ENCODE data around the gene SMIM17. TPM values are rescaled to one million over a fixed set of nuclear protein-coding genes. Genes with fewer than 3 reads are reported as not detected.

Gene SMIM17
- total and polyA plus RNA-seq, 12 donors = 0.07 to 0.67 (median 0.30) TPM; not detected in 6

DNA sequence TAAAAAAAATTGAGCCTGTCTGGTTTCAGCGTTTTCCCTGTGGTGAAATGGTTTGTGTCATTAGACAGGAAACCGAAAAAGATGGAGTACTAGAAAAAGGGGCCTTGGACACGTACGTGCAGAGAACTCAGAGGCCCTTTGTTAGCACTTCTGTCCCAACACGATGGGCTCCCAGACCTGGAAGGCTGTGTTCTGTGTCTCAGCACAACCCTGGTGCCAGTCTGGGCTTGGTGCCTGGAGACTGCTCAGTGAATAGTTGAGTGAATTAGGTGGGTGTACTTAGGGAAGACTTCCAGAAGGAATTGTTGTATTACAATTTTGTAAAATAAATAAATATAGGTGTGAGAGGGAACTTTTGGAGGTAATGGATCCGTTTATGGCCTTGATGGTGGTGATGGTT lies 39.1 kb upstream of the SMIM17 start:
- Histone ChIP-seq H3K27ac (no peak overlapping the region), H3K4me1 (replicated peaks in 1 of 2) (no peaks in the 10 kb centered on the region), H3K36me3 (replicated peaks in 1 of 2) (no peaks in the 10 kb centered on the region), H3K27me3 (no peaks in the 10 kb centered on the region), H3K4me3 (no peak overlapping the region), H3K9me3 (replicated peaks in 1 of 3) (peaks cover 0 to 2% (median 0%) of the 10 kb centered on the region in 3 donors)
- WGBS, 4 donors = 79 to 88% (median 85%) methylated on average over 6 of the region's 6 CpGs
- DNase-seq = no peak
- TF ChIP-seq, protein P1, sequence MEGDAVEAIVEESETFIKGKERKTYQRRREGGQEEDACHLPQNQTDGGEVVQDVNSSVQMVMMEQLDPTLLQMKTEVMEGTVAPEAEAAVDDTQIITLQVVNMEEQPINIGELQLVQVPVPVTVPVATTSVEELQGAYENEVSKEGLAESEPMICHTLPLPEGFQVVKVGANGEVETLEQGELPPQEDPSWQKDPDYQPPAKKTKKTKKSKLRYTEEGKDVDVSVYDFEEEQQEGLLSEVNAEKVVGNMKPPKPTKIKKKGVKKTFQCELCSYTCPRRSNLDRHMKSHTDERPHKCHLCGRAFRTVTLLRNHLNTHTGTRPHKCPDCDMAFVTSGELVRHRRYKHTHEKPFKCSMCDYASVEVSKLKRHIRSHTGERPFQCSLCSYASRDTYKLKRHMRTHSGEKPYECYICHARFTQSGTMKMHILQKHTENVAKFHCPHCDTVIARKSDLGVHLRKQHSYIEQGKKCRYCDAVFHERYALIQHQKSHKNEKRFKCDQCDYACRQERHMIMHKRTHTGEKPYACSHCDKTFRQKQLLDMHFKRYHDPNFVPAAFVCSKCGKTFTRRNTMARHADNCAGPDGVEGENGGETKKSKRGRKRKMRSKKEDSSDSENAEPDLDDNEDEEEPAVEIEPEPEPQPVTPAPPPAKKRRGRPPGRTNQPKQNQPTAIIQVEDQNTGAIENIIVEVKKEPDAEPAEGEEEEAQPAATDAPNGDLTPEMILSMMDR (IDR thresholded peaks at IDR 0.05) = no peak
- no peak for TF ChIP-seq POLR2A (IDR thresholded peaks at IDR 0.05)
- intact Hi-C loops (cut with DNase I) = no loop called here

DNA sequence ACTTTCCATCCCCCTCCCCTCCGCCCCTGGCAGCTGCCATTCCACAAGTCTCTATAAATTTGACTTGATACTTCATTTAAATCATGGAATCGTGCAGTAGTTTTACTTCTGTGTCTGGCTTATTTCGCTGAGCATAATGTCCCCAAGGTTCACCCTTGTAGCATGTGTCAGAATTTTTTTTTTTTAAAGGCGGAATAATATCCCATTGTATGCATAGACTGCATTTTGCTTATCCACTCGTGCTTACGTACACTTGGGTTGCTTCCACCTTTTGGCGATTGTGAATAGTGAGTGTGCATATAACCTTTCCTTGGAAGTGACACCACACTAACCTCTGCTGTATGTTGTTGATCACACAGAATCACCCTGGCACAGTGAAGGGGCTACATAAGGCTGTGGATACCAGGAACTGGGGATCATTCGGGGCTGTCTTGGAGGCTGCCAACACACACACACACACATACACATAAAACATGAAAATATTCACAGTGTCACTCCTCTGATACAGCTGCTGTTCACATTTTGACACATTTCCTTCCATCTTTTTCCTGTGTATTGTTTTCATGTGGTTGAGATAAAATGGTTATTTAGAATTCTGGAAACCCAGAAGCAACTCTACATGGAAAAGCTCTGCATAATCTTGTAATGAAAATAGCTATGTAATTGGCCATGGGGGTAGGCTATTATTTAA lies 34.5 kb upstream of the SMIM17 start:
- DNase-seq = no peak
- intact Hi-C loops (cut with DNase I) = no loop called here
- Histone ChIP-seq H3K4me1 (replicated peaks in 1 of 2) (no peaks in the 10 kb centered on the region), H3K4me3 (no peak overlapping the region), H3K36me3 (replicated peaks in 1 of 2) (no peaks in the 10 kb centered on the region), H3K27ac (no peak overlapping the region), H3K27me3 (no peaks in the 10 kb centered on the region), H3K9me3 (replicated peaks in 1 of 3) (peaks cover 0 to 3% (median 0%) of the 10 kb centered on the region in 3 donors)
- TF ChIP-seq POLR2A (IDR thresholded peaks at IDR 0.05) = no peak
- TF ChIP-seq, protein P1 (IDR thresholded peaks at IDR 0.05) = no peak
- 87 to 93% (median 92%) methylated on average over 8 of the region's 8 CpGs for WGBS, 4 donors

DNA sequence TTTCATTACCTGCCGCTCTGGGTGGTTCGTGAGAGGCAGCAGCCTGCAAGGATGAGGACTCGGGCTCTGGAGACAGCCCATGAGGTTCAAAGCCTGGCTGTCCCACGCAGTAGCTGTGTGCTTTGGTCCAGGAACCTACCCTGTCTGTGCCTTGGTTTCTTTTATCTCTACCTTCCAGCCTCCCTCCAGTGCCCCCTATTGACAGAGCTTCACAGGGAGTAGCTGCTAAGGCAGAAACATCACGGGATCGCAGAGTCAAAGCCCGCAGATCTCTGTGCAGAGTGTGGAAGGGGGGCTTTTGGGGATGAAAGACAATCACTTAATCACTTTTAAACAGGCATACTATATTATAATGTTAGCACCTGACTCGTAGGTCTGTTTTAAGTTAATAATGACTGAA lies 31.7 kb upstream of the SMIM17 start:
- Histone ChIP-seq H3K9me3 (replicated peaks in 1 of 3) (peaks cover 0 to 3% (median 0%) of the 10 kb centered on the region in 3 donors), H3K27me3 (no peaks in the 10 kb centered on the region), H3K4me3 (no peak overlapping the region), H3K27ac (no peak overlapping the region), H3K36me3 (replicated peaks in 1 of 2) (no peaks in the 10 kb centered on the region), H3K4me1 (replicated peaks in 1 of 2) (no peaks in the 10 kb centered on the region)
- no peak for TF ChIP-seq POLR2A (IDR thresholded peaks at IDR 0.05)
- TF ChIP-seq, protein P1 (IDR thresholded peaks at IDR 0.05) = no peak
- intact Hi-C loops (cut with DNase I) = no loop called here
- DNase-seq = no peak
- 64 to 83% (median 76%) methylated on average over 7 to 8 of the region's 8 CpGs for WGBS, 4 donors

DNA sequence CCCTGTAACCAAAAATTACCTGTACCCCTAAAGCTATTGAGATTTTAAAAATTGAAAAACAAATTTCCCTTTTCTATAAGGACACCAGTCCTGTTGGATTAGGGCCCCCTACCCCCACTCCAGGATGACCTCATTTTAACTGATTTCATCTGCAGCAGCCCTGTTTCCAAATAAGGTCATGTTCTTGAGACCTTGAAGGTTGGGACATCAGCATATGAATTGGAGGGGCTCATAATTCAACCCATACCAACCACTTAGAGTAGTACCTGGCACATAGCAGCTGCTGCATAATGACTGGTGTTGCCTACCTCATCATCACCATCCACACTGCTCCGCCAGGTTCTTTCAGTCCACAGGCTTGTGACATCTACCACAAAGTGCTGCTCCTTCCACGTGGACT lies 30.2 kb upstream of the SMIM17 start:
- 88 to 97% (median 93%) methylated on average over 2 of the region's 2 CpGs for WGBS, 4 donors
- Histone ChIP-seq H3K4me3 (no peak overlapping the region), H3K27me3 (no peaks in the 10 kb centered on the region), H3K36me3 (replicated peaks in 1 of 2) (no peaks in the 10 kb centered on the region), H3K4me1 (replicated peaks in 1 of 2) (no peaks in the 10 kb centered on the region), H3K27ac (no peak overlapping the region), H3K9me3 (replicated peaks in 1 of 3) (peaks cover 0 to 3% (median 0%) of the 10 kb centered on the region in 3 donors)
- no peak for DNase-seq
- intact Hi-C loops (cut with DNase I) = no loop called here
- TF ChIP-seq POLR2A (IDR thresholded peaks at IDR 0.05) = no peak
- TF ChIP-seq, protein P1 (IDR thresholded peaks at IDR 0.05) = no peak

All from adrenal gland (tissue), 12 donors.